Chondrocyte (in vitro differentiated cells): ENCODE measurements around the gene KIF2C. TPM values are rescaled to one million over a fixed set of nuclear protein-coding genes. Genes with fewer than 3 reads are reported as not detected.

Source experiments
- DNase-seq: peaks from one replicate; pipeline ENCODE4 v3.0.0; 2021; ENCODE audit warnings: mixed read lengths, low spot score
- H3K27ac Mint-ChIP-seq: one replicate; pipeline ENCODE4 v1.8.0; 2021; ENCODE audit warnings: mild to moderate bottlenecking, moderate library complexity, mixed read lengths; ENCODE audit not compliant: unreplicated experiment
- H3K27me3 Mint-ChIP-seq: 2 replicates; pipeline ENCODE4 v1.8.0; 2021; ENCODE audit warnings: low read depth, mixed read lengths
- H3K36me3 Mint-ChIP-seq: 2 replicates; pipeline ENCODE4 v1.8.0; 2021; ENCODE audit warnings: low read depth, mixed read lengths
- H3K4me1 Mint-ChIP-seq: 2 replicates; pipeline ENCODE4 v1.8.0; 2021; ENCODE audit warnings: low read depth, mild to moderate bottlenecking, mixed read lengths
- H3K4me3 Mint-ChIP-seq: one replicate; pipeline ENCODE4 v1.8.0; 2021; ENCODE audit warnings: mild to moderate bottlenecking, moderate library complexity, mixed read lengths; ENCODE audit not compliant: unreplicated experiment
- H3K9me3 Mint-ChIP-seq: 2 replicates; pipeline ENCODE4 v1.8.0; 2021; ENCODE audit warnings: low read depth, mixed read lengths
- CTCF ChIP-seq: fragments of 200-600 bp; sonication (generic); IDR thresholded peaks from 2 replicates; pipeline ENCODE4 v1.5.0; 2021; ENCODE audit warnings: antibody characterized with exemption, mild to moderate bottlenecking, moderate library complexity
- total RNA-seq: library from RNA; stranded (reverse); gene quantifications from 3 replicates; pipeline ENCODE4 v1.2.1, GENCODE V29; 2021

The KIF2C gene
- total RNA-seq, 1 donor from 2014 or later, result 6.7 TPM

GRCh38 chr1:44783697-44784093 is 44.1 kb downstream of the KIF2C start:
- Mint-ChIP-seq H3K9me3 (no peaks in the 10 kb centered on the region), H3K27ac (no peak overlapping the region), H3K4me3 (peak overlapping the region; percentile 37), H3K27me3 (no peaks in the 10 kb centered on the region), H3K4me1 (peaks cover 23% of the 10 kb centered on the region), H3K36me3 (peaks cover 11% of the 10 kb centered on the region)
- no peak for TF ChIP-seq CTCF
- peak; percentile 27 for DNase-seq

DNA sequence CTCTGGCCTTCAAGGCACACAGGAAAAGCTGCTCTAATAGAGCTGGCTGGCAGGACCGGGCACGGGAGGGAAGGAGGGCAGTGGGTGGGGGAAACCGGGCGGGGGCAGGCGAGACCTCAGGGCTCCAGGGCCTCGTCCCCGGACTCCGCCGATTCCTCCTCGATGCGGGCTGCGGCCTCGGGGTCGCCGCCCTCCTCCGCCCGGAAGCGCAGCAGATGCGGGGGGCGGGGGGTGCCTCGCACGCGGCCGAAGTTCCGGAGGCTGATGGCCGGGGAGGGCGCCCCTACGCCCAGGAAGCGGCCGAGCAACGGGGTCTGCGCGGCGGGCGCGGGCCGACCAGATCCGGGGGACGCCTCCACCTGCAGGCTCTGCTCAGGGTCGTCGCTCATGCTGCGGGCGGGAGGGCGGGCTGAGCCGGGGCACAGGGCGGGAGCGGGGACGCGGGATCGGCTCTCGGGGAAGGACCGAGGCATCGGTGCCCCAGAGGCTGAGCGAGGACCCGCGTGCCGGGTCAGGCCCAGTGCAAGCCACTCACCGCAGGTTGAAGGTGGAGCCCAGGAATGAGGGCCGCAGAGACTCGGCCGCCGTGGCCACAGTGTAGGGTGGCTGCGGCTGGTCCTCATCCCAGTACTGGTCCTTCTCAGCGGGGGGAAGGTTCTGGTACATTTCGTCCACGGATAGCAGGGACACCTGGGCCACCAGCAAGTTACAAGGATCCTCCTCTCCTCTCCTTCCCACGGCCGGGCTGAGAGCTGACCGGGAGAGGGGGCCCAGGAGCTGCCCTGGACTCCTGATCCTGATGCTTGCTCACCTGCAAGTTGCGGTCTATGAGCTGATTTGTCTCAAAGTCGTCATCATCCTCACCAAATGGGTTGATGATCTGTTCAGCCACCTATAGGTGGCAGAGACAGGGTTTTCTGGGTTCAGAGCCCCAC is 44.7 kb downstream of the KIF2C start:
- Mint-ChIP-seq H3K9me3 (no peaks in the 10 kb centered on the region), H3K36me3 (peaks cover 6% of the 10 kb centered on the region), H3K27ac (no peak overlapping the region), H3K27me3 (no peaks in the 10 kb centered on the region), H3K4me3 (peak overlapping the region; percentile 37), H3K4me1 (peaks cover 22% of the 10 kb centered on the region)
- peak; percentile 88 for DNase-seq
- TF ChIP-seq CTCF, result peak; percentile 33

DNA sequence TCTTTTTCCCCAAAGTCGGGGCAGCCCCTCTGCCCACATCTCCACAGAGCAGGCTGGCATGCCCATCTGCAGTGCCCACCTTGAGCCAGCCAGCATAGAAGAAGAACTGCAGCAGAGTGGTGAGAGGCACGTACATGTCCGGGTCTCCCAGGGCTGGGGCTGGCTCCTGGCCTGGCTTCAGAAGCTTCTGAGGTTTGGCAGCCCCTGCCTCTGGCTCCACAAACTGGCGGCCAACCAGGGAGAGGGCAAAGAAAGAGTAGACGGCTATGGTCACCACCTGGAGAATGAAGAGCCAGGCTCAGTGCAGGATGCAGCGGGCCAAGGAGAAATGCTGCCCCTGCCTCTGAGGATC is 45.4 kb downstream of the KIF2C start:
- no peak for TF ChIP-seq CTCF
- Mint-ChIP-seq H3K27me3 (no peaks in the 10 kb centered on the region), H3K9me3 (no peaks in the 10 kb centered on the region), H3K4me1 (peaks cover 22% of the 10 kb centered on the region), H3K27ac (no peak overlapping the region), H3K36me3 (peaks cover 6% of the 10 kb centered on the region), H3K4me3 (no peak overlapping the region)
- peak; percentile 83 for DNase-seq

GRCh38 chr1:44785501-44786137 is 46.0 kb downstream of the KIF2C start:
- Mint-ChIP-seq H3K9me3 (no peaks in the 10 kb centered on the region), H3K27ac (no peak overlapping the region), H3K4me1 (peaks cover 22% of the 10 kb centered on the region), H3K27me3 (no peaks in the 10 kb centered on the region), H3K36me3 (peaks cover 6% of the 10 kb centered on the region), H3K4me3 (peak overlapping the region; percentile 40)
- no peak for TF ChIP-seq CTCF
- peak; percentile 55 for DNase-seq

DNA sequence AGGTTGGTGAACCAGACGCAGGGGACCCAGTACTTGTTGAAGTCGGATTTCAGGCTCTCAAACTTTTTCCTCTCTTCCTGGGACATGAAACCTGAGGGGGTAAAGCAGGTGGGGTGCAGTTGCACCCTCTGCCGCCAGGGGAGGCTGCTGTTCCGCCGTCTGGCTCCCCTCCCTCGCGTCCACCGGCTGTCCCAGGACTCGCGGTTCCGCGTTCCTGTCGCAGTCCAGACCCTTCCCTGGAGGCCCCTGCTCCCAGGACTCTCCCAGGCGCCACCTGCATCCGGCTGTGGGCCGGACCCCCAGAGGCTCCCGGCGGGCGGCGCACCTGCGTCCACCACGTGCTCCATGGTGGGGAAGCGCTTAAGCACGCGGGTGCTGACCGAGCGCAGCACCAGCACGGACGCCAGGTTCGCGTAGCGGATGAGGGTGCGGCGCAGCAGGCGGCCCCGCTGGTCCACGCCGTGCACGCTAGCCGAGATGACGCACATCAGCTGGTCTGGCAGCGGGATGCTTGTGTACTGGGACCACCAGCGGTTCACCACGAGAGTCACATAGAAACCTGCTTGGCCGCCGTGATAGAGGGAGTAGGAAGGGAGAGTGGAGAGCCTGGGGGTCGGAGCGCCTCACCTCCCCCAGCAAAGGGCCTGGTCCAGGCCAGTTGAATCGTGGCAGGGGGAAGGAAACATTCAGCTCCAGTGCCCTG is 46.7 kb downstream of the KIF2C start:
- TF ChIP-seq CTCF, result peak; percentile 99
- Mint-ChIP-seq H3K36me3 (peaks cover 3% of the 10 kb centered on the region), H3K4me1 (peaks cover 22% of the 10 kb centered on the region), H3K27me3 (no peaks in the 10 kb centered on the region), H3K27ac (no peak overlapping the region), H3K9me3 (no peaks in the 10 kb centered on the region), H3K4me3 (peak overlapping the region; percentile 40)
- peak; percentile 81 for DNase-seq
